Activated CD8-positive, alpha-beta memory T cell treated with anti-CD3 and anti-CD28 coated beads, Interleukin-2, amount 10 ng/mL, durations not matched to agents 7 days and 5 days (primary cell): ENCODE data around the gene CHRDL1. TPM values are rescaled to one million over a fixed set of nuclear protein-coding genes. Genes with fewer than 3 reads are reported as not detected.
"Not testable (repeated sequence)": the region's sequence is repeated elsewhere in the genome, so short reads cannot be mapped to it uniquely, and the experiment has no call there.

Source experiments
- ATAC-seq: fragments of 150-1000 bp; cut with Tn5 transposase; one replicate; pipeline ENCODE4 v1.10.0; 2021; ENCODE audit warnings: moderate library complexity
- CTCF ChIA-PET: fragments of 350-600 bp; sonication (Branson Sonifier 250); formaldehyde crosslinking; loops from one replicate; lab custom pipeline; 2021; ENCODE audit warnings: antibody characterized with exemption; lab: Charles Lee
- DNase-seq: peaks from one replicate; pipeline ENCODE4 v3.0.0-alpha.2; 2020
- H3K27ac Mint-ChIP-seq: one replicate; pipeline ENCODE4 v1.8.0; 2021; ENCODE audit warnings: mild to moderate bottlenecking, mixed read lengths
- H3K27me3 Mint-ChIP-seq: one replicate; pipeline ENCODE4 v1.8.0; 2021; ENCODE audit warnings: mixed read lengths
- H3K36me3 Mint-ChIP-seq: one replicate; pipeline ENCODE4 v1.8.0; 2021; ENCODE audit warnings: mild to moderate bottlenecking, mixed read lengths
- H3K4me1 Mint-ChIP-seq: one replicate; pipeline ENCODE4 v1.8.0; 2021; ENCODE audit warnings: mixed read lengths
- H3K4me3 Mint-ChIP-seq: one replicate; pipeline ENCODE4 v1.8.0; 2021; ENCODE audit warnings: mild to moderate bottlenecking, moderate library complexity, mixed read lengths
- H3K9me3 Mint-ChIP-seq: one replicate; pipeline ENCODE4 v1.8.0; 2022; ENCODE audit warnings: low read depth, mixed read lengths
- total RNA-seq, 2 experiments: library from RNA; stranded (reverse); gene quantifications; one replicate each; pipeline ENCODE4 v1.2.3, GENCODE V29; 2021

CHRDL1 gene, protein sequence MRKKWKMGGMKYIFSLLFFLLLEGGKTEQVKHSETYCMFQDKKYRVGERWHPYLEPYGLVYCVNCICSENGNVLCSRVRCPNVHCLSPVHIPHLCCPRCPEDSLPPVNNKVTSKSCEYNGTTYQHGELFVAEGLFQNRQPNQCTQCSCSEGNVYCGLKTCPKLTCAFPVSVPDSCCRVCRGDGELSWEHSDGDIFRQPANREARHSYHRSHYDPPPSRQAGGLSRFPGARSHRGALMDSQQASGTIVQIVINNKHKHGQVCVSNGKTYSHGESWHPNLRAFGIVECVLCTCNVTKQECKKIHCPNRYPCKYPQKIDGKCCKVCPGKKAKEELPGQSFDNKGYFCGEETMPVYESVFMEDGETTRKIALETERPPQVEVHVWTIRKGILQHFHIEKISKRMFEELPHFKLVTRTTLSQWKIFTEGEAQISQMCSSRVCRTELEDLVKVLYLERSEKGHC
- total RNA-seq = not detected

DNA sequence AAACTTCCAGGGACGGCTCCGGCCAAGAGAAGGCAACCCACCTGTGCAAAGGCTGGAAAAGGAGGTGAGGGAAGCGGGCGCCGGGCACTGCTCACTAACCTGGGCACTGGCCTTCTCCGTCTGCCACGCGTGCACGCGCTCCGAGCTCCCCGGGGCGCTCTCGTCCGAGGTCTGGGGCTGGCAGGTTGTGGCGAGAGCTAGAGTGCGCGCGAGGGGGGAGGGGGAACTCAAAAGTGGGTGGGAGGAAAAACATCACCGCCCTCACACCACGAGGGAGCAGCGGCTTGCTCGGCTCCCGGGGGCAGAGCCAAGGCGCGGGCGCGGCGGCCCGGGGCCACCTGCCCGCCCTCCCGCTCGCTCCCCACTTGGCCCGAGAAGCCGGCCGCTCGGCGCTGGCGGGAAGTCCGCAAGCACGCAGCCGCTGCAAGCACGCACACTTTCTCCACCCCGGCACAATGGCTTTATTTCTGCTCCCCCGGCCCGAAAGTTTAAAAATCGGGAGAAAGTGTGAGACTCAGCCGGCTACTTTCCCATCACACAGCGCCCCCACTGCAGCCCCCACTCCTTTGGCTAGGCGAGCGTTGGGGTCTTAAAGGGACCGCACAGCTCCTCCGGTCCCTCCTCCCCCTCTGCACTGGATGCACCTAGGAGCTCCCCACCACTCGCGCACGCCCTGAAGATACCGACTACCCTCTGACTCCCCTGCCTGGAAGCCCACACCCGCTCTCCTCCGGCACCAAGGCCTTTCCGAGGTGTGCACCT lies at the start of gene CHRDL1:
Gene CHRDL1, minus strand, starts transcription at position 173 of the 762 bp plus-strand sequence. CDS start 3,636 bp downstream, outside the sequence.
- DNase-seq (no peak), ATAC-seq (no peak)
- Mint-ChIP-seq H3K36me3 (no peaks in the 10 kb centered on the region), H3K27me3 (peaks cover 33% of the 10 kb centered on the region), H3K27ac (no peak within 1 kb of the TSS), H3K4me3 (no peak within 1 kb of the TSS), H3K9me3 (no peaks in the 10 kb centered on the region), H3K4me1 (no peaks in the 10 kb centered on the region)
- CTCF ChIA-PET = no interaction called here

DNA sequence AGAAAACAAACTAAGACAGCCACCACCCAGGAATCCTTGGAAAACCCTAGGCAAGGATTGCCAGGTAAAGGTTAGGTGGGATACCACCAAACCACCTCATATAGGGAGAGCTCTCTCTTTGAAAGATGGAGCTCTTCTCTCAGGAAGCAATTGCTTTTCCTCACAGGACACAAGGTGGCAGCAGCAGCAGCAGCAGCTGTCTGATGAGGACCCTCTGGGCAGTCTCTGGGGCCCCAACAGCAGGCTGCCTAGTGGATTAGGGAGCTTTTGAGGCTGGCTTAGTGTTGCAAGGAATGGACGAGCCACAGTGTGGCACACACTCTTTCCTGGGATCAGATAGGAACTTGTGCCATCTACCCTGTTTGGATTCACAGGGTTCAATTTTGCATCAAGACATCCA lies 41.4 kb upstream of the CHRDL1 start:
- Mint-ChIP-seq H3K27me3 (no peaks in the 10 kb centered on the region), H3K36me3 (no peaks in the 10 kb centered on the region), H3K27ac (no peak overlapping the region), H3K9me3 (no peaks in the 10 kb centered on the region), H3K4me3 (no peak overlapping the region), H3K4me1 (no peaks in the 10 kb centered on the region)
- CTCF ChIA-PET = no interaction called here
- DNase-seq = no peak
- no peak for ATAC-seq

DNA sequence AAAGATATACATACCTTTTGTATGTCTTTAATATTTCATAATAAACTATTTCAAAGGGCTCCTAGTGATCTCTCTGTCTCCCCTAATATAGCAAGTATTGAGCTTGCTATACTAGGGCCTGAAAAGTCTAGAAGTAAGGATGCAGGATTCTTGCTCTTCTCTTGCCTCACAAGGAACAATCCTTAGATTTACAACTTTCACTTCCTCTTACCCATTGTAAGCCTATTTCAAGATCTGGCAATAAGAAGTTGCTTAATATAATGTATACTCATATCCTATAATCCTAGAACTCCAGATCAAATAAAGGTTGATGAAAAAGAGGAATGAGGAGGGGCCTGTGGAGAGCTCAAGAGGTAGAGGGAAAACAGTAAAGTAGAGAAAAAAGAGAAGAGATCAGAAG lies 40.8 kb upstream of the CHRDL1 start:
- CTCF ChIA-PET = no interaction called here
- ATAC-seq = no peak
- no peaks in the 10 kb centered on the region for H3K4me1 Mint-ChIP-seq

DNA sequence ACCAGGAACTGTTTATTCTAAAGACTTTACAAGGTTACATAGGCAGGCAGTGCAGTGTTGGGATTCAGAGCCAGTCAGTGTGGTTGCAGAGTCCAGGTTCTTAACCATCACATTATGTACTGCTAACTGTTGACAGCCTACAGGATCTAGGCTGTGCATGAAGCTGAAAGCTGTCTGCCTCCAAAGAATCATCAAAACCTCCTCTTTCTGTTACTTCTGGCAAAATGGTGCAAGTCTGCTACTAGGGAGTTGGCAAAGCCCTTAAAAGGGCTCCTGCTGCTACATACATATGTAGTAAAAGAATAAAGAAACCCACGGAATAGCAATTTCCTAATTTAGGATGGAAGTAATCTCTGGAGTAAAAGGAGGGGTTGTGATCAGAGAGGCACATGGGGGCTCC lies 40.4 kb upstream of the CHRDL1 start:
- Mint-ChIP-seq H3K27me3 (no peaks in the 10 kb centered on the region), H3K27ac (no peak overlapping the region), H3K4me1 (no peaks in the 10 kb centered on the region), H3K9me3 (no peaks in the 10 kb centered on the region), H3K36me3 (no peaks in the 10 kb centered on the region), H3K4me3 (no peak overlapping the region)
- CTCF ChIA-PET = no interaction called here
- DNase-seq (no peak), ATAC-seq (no peak)

More for the DNA sequence above, 40.8 kb upstream of the CHRDL1 start:
- DNase-seq = no peak
- Mint-ChIP-seq H3K27ac (no peak overlapping the region), H3K36me3 (no peaks in the 10 kb centered on the region), H3K9me3 (no peaks in the 10 kb centered on the region), H3K4me3 (no peak overlapping the region), H3K27me3 (no peaks in the 10 kb centered on the region)

DNA sequence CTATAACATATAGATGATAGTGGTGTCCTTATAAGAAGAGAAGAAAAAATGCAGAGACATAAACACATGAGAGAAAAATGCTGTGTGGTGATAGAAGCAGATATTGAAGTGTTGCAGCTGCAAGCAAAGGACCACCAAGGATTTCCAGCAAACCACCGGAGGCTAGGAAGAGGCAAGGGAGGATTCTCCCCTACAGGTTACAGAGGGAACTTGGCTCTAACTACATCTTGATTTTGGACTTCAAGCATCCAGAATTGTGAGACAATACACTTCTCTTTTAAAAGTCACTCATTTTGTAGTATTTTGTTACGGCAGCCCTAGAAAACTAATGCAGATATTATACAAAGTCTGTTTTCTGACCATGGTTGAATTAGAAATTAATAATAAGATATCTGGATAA lies 30.4 kb upstream of the CHRDL1 start:
- H3K27ac Mint-ChIP-seq = no peak overlapping the region
- no peaks in the 10 kb centered on the region for H3K27me3 Mint-ChIP-seq
- no peak for ATAC-seq
- H3K4me3 Mint-ChIP-seq = no peak overlapping the region
- DNase-seq = no peak
- H3K36me3 Mint-ChIP-seq = no peaks in the 10 kb centered on the region
- CTCF ChIA-PET = no interaction called here
- H3K4me1 Mint-ChIP-seq = no peaks in the 10 kb centered on the region
- no peaks in the 10 kb centered on the region for H3K9me3 Mint-ChIP-seq

DNA sequence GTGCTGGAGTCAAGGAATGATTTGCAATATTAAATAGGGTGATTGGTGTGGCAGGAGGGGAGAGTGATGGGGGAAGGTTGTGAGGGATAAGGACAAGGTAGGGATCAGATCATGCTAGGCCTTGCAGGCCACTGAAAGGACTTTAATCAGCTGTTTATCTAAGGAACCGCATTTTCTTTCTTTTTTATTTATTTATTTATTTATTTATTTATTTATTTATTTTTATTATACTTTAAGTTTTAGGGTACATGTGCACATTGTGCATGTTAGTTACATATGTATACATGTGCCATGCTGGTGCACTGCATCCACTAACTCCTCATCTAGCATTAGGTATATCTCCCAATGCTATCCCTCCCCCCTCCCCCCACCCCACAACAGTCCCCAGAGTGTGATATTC lies 20.9 kb upstream of the CHRDL1 start:
- H3K4me1 Mint-ChIP-seq, ATAC-seq, H3K27ac Mint-ChIP-seq, H3K4me3 Mint-ChIP-seq, H3K27me3 Mint-ChIP-seq, CTCF ChIA-PET, H3K9me3 Mint-ChIP-seq, H3K36me3 Mint-ChIP-seq, DNase-seq: not testable (repeated sequence)

DNA sequence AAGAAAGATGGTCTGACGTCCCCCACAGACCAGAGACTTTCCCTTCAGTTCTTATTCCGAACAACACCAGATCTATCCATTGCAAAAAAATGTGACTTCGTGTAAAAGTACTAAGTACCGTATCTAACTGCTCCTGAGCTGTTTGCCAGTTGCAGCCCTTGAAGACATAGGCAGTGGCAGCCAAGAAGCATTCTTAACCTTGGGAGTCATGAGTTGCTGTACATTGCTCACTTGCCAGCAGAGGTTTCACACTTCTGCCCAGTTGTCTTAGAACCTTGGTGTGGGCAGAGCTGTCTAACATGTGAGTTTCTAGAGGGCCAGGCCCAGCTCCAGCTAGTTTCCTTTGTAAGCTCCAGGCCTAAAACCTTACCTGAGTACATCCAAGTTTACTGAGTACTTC lies 10.5 kb upstream of the CHRDL1 start:
- H3K36me3 Mint-ChIP-seq = no peaks in the 10 kb centered on the region
- no peak overlapping the region for H3K4me3 Mint-ChIP-seq
- no peaks in the 10 kb centered on the region for H3K4me1 Mint-ChIP-seq
- CTCF ChIA-PET = no interaction called here
- no peaks in the 10 kb centered on the region for H3K27me3 Mint-ChIP-seq
- no peak for ATAC-seq
- H3K27ac Mint-ChIP-seq = no peak overlapping the region
- no peak for DNase-seq
- no peaks in the 10 kb centered on the region for H3K9me3 Mint-ChIP-seq

DNA sequence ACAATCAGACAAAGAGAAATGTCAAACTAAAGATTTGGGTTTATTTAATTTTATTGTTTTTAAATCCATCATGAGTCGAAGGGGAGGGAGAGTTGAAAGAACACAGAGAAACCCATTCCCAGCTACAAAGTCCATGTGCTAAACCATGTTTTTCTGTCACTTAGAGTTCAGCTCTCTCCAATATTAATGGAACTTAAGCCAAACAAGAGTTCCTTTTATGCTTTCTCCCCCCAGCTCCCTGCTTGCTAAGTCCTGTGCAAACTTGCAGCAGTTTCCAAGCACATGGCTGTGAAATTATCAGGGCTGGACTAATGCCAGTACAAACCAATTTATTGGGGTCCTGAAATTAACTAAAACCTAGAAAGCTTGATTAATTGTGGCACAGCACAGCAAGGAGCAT lies 9.7 kb upstream of the CHRDL1 start:
- CTCF ChIA-PET = no interaction called here
- ATAC-seq (no peak), DNase-seq (no peak)
- no peaks in the 10 kb centered on the region for H3K27me3 Mint-ChIP-seq
- no peaks in the 10 kb centered on the region for H3K4me1 Mint-ChIP-seq
- H3K27ac Mint-ChIP-seq = no peak overlapping the region
- no peaks in the 10 kb centered on the region for H3K9me3 Mint-ChIP-seq
- no peak overlapping the region for H3K4me3 Mint-ChIP-seq
- no peaks in the 10 kb centered on the region for H3K36me3 Mint-ChIP-seq

DNA sequence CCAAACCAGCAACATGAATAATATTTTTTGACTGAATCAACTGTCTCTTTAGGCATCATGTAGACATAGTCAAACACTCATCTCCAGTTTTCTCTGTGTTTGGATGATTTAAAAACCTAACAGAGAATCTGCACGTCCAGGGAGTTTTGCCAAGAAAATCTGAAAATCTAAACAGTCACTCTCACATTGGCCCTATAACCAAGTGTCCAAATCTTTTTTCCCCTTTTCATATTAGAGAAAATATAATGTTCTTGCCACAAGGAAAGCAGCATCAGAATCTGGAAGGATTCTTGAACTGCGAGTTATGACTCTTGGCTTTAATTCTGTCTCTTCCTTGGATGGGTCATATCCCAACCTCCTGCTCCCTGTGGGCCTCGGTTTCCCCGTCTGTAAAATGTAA lies 8.8 kb upstream of the CHRDL1 start:
- no peak overlapping the region for H3K4me3 Mint-ChIP-seq
- H3K36me3 Mint-ChIP-seq = no peaks in the 10 kb centered on the region
- CTCF ChIA-PET = no interaction called here
- no peaks in the 10 kb centered on the region for H3K4me1 Mint-ChIP-seq
- H3K27ac Mint-ChIP-seq = no peak overlapping the region
- no peak for DNase-seq
- ATAC-seq = no peak
- no peaks in the 10 kb centered on the region for H3K27me3 Mint-ChIP-seq
- H3K9me3 Mint-ChIP-seq = no peaks in the 10 kb centered on the region

DNA sequence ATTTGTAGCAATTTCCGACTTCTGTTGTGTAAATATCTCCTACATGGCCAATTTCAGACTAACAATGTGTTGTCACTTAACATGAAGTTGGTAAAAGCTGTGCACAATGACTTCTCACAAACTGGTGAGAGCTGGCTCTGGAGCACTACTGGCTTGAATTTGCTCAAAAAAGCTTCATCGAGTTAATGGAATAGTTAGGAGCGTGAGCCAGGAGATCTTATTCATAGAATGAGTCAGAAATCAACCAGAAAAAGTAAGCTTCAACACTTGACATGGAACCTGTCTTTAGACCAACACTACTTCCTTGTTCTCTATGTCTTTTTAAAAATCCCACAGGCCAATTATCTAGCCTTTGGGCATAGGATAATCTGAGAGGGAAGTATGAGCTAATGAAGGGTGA lies 7.9 kb upstream of the CHRDL1 start:
- DNase-seq = no peak
- Mint-ChIP-seq H3K27ac (no peak overlapping the region), H3K4me3 (no peak overlapping the region), H3K9me3 (no peaks in the 10 kb centered on the region), H3K27me3 (peaks cover 3% of the 10 kb centered on the region), H3K4me1 (no peaks in the 10 kb centered on the region), H3K36me3 (no peaks in the 10 kb centered on the region)
- ATAC-seq = no peak
- CTCF ChIA-PET = no interaction called here

DNA sequence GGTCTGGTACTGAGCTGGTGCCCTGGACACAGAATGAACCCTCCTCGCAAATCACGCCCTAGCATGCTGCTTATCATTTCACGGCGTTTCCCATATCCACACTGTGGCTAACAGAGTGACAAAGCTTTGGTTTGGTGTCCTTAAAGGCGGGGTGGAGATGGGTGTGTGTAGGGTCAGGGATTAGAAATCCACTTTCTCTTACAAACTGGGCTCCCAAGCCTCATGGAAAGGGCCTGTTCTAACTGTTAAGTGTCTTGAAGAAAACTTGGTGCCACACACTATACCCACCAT lies 735 bp upstream of the CHRDL1 start:
- Mint-ChIP-seq H3K4me1 (no peaks in the 10 kb centered on the region), H3K9me3 (no peaks in the 10 kb centered on the region), H3K27me3 (peaks cover 33% of the 10 kb centered on the region), H3K4me3 (no peak overlapping the region), H3K27ac (no peak overlapping the region), H3K36me3 (no peaks in the 10 kb centered on the region)
- ATAC-seq (no peak), DNase-seq (no peak)
- CTCF ChIA-PET = no interaction called here

DNA sequence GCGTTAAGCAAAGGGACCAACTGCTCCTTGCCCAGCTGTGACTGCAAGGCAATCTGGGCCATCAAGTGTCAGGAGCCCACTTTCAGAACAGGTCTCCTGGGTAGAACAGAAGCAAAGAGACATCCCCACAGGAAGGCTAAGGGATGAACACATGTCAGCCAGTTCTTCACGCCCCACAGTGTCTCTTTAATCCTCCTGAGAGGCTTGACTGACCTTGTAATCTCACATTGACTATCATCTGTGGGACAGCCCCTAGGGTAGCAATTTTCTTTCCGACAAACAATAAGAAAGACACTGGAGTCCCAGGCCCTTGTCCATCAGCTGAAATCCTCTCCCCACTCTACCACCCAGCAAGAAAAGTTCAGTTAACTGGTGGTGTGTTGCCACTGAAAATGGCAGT lies 1.0 kb downstream of the CHRDL1 start:
- Mint-ChIP-seq H3K4me3 (no peak overlapping the region), H3K9me3 (no peaks in the 10 kb centered on the region), H3K4me1 (no peaks in the 10 kb centered on the region), H3K36me3 (no peaks in the 10 kb centered on the region), H3K27ac (no peak overlapping the region), H3K27me3 (peaks cover 33% of the 10 kb centered on the region)
- ATAC-seq (no peak), DNase-seq (no peak)
- CTCF ChIA-PET = interaction anchor here (0.5 kb wide), 1 partner anchor 37 kb away, joined by 3 read pairs; no protein-coding TSS in a partner anchor

DNA sequence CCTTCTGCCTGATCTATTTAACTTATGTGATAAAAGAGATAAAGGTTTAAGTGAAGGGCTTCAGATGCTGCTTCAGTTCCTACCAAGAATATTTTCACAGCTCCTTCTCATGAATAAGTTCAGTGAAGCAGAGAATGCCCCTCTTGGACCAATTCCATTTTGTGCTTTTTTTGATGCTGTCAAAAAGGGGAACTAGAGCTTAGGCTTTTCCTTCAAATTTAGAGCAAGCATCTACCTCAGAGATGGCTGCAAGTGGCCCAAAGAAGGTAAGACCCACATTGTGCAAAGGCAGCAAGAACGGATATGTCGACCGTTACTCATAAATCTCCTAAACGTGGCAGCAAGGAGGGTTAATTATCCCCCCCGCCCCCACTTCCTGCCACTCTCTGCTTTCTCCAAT lies 4.5 kb downstream of the CHRDL1 start:
- no peaks in the 10 kb centered on the region for H3K36me3 Mint-ChIP-seq
- CTCF ChIA-PET = no interaction called here
- ATAC-seq = no peak
- DNase-seq = no peak
- H3K4me3 Mint-ChIP-seq = no peak overlapping the region
- no peak overlapping the region for H3K27ac Mint-ChIP-seq
- no peaks in the 10 kb centered on the region for H3K9me3 Mint-ChIP-seq
- H3K27me3 Mint-ChIP-seq = peaks cover 16% of the 10 kb centered on the region
- no peaks in the 10 kb centered on the region for H3K4me1 Mint-ChIP-seq

DNA sequence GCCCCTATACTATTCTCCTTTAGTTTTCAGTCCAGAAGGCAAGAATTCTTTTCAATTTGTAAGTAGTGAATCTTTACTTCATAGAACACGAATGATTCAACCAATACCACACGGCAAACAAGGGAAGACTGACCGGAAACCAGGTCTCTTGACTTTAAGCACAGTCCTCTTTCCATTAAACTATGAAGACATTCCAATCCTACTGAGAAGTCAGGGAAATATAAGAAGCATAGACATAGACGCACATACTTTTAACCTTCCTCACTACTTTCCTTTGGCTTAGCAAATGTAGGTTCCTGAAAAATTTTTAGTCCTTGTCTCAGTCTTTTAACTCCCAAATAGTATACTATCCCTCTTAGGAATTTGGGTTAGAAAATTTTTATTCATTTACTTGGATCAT lies 9.1 kb downstream of the CHRDL1 start:
- H3K27me3 Mint-ChIP-seq = no peaks in the 10 kb centered on the region
- no peaks in the 10 kb centered on the region for H3K36me3 Mint-ChIP-seq
- no peak for ATAC-seq
- H3K4me1 Mint-ChIP-seq = no peaks in the 10 kb centered on the region
- H3K27ac Mint-ChIP-seq = no peak overlapping the region
- no peaks in the 10 kb centered on the region for H3K9me3 Mint-ChIP-seq
- no peak overlapping the region for H3K4me3 Mint-ChIP-seq
- DNase-seq = no peak
- CTCF ChIA-PET = no interaction called here
